ENCODE results near the gene ARMH1.

- TF ChIP-seq CTCF (IDR thresholded peaks at IDR 0.05) (no peak), POLR2AphosphoS5 (IDR thresholded peaks at IDR 0.05) (no peak), POLR2A (IDR thresholded peaks at IDR 0.05; ENCODE audit: low read depth) (no peak)
Observed at GRCh38 chr1:44743211-44743610, 68.7 kb downstream of the ARMH1 start.
